GDM1 (cell line): ENCODE results near the gene STEAP3.

Source experiments
- DNase-seq: peaks from one replicate; lab custom pipeline; 2025; lab: John Stamatoyannopoulos, UW

STEAP3 gene

DNA sequence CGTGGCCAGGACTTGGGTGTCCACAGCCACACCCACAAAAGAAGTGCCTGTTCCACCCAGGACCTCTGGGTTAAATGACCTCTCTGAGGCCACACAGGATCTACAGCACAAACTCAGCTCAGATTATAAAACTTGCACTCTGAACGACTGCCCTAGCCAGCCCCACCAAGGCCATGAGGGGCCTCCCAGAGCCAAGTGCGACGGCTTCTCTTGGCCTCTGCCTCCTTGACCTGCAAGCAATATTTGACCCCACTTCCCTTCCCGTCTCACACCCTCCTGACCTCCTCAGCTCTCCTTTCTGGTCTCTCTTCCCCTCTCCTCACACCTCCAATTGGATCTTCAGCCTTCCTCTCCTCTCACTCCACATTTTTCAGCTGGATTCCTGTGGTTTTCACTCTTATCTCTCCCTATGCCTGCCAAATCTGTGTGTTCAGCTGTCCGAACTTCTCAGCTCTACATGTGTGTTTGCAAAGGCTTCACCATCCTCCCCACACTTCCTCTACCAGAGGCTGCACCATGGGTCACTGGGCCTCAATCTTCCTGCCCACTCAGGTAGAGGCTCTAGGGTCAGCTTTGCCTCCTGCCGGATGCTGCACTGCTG is 25.3 kb upstream of the STEAP3 start:
- DNase-seq = no peak

DNA sequence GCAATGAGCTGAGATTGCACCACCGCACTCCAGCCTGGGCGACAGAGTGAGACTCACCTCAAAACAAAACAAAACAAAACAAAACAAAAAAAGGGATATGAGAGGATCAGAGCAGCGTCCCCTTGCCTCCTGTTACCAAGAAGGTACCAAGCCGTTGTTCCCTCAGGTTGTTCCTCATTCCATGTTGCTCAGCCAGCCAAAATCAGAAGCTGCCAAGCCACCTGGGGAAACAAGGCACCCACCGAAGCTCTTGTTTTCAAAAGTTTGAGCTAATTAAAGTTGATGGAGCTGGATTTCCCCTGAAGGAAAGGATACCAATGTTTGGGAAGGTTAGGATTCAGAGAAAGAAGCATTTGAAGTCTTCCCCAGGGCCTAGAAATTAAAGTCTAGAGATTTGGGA is 21.8 kb upstream of the STEAP3 start:
- no peak for DNase-seq

DNA sequence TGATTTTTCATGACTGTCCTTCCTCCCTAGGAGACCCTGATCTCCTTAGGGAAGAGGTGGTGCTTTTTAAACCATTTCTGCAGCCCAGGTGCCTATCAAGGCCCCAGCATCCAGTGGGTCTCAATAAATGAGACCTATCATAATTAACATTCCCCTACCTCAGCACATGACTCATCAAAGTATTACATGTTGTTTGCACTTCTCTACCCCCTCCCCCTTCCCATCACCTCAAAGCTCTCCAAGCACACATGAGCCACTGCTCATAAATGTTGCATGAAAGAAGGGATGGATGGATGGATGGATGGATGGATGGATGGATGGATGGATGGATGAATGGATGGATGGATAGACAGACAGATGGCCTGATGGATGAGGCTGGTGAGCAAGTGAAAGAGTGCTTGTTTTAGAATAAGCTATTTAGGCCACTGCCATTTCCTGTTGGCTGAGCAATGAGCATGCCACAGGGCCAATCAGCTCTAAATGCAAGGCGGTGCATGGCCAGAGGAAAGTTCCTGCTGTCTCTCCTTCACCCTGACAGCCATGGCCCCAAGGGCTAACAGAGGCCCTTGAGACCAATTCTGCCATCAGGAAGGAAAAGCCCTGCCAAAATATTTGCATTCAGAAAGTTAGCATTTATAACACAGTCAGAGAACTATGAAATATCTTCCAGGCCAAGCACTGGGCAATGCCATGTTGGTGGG is 20.9 kb upstream of the STEAP3 start:
- no peak for DNase-seq

DNA sequence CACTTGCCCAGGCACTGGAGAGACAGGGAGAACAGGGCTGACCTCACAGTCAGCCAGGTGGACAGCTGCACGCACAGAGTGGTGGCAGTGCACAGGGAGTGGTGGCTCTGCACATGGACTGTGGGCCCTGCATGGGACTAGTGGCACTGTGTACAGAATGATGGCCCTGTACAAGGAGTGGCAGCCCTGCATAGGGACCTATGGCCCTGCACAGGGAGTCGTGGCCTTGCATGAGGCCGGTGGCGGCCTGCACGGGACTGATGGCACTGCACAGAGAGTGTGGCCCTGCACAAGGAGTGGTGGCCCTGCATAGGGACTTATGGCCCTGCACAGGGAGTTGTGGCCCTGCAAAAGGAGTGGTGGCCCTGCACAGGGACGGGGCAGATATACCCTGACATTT is 19.1 kb upstream of the STEAP3 start:
- no peak for DNase-seq

DNA sequence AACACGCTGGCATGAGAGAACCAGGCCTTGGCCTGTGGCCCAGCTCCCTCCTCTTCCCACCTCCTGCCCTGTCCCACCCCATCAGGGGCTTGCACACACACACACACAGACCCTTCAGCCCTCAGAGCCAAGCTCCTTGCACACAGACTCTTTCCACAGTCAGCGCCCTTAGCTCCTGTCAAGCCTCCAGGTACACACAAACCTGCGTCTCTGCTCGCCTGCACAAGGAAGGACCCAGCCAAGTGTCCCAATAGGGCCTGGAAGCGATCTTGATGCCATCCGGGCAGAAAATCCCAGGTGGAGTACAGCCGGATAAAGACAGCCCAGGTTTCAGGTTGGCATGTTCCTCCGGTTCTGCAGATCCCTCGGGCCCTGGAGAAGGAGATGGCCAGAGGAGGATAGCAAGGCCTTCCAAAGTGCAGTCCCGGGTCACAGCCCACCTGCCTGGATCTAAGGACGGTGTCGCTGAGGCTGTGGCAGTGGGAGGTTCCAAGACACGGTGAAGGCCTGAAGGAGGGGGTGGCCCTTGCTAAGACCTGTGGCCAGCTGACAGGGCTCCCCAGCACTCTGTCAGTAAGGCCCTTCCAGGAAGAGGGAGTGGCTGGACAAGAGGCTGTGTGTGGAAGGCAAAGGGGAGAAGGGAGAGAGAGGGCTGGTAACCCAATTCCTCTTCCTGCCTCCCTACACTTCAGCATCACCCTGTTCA is 18.5 kb upstream of the STEAP3 start:
- DNase-seq = no peak

DNA sequence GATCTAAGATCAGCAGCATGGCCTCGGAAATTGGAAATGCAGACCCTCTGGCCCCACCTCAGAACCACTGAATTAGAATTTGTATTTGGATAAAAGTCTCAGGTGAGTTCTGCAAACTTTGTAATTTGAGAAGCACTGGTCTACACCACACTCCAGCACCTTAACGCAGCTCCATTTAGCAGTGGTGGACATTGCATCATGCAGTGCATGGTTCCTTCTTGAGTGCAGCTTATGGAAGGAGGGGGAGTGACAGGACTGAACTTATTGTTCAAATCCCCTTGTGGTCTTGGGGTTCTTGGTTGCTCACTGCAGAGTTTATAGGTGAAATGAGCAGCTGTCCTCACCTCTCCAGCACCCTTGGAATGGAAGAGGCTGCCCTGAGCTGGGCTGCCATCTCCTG is 17.4 kb upstream of the STEAP3 start:
- DNase-seq = no peak

DNA sequence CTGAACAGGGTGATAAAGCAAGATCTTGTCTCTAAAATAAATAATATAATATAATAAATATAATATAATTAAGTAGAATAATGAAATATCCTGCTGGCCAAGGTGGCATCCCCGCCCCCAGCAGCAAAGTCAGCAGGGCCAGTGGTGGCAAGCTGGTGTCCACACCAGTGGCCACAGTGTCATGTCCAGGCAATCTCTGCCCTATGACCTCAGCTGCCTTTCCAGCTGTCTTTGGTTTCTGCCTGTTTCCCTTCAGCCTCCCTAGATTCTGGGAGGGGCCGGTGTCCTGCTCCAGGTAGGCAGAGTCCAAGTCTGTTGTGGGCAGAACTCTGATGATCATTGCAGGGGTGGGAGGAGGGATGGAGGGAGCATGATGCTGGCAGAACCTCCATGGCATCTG is 16.2 kb upstream of the STEAP3 start:
- no peak for DNase-seq

DNA sequence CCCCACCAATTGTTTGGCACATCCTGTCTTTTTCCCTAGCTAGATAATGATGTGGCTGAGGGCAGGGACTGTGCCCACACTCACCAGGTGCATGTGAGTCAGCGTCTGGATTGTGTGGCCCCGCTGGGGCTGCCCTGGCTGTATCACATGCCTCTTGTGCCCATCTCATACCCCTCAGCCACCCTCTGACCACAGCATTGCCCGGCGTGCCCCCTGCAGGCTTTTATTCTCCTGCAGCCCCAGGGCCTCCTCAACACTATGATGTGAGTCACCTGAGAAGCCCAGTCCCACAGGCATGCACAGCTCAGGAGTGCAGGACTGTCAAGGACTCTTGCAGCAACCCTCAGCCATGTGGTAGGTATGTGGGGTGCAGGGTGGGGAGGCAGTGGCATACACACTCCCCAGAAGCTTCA is 14.8 kb upstream of the STEAP3 start:
- no peak for DNase-seq

DNA sequence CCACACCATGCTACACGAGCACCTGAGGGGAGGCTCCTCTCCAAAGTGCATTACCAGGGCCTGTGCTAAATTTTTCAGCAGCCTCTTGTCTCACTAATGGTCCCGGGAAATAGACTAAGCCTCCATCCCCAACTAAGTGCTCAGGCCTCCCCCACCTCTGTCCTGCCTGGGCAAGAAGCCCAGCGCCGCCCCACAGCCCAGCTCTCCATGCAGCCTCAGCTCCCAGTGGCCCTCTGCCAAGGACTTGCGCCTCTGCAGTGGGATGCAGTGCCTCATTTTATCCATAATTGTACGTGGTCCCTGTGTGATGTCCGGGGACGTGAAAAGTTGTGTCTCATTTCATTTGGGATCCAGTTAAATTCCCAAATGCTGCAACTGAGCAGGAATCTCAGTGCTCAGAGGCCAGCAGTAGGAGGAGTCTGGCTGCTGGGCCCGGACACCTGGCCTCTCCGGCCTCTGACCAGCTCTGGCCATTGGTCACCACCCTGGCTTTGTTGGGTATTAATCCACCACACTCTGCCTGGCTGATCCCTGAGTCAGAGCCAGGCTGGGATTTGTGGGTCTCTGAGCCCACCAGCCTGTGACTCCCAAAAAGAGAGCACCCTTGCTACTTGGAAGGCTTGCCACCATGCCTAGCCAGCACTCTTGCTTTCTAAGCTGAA is 11.4 kb upstream of the STEAP3 start:
- no peak for DNase-seq

DNA sequence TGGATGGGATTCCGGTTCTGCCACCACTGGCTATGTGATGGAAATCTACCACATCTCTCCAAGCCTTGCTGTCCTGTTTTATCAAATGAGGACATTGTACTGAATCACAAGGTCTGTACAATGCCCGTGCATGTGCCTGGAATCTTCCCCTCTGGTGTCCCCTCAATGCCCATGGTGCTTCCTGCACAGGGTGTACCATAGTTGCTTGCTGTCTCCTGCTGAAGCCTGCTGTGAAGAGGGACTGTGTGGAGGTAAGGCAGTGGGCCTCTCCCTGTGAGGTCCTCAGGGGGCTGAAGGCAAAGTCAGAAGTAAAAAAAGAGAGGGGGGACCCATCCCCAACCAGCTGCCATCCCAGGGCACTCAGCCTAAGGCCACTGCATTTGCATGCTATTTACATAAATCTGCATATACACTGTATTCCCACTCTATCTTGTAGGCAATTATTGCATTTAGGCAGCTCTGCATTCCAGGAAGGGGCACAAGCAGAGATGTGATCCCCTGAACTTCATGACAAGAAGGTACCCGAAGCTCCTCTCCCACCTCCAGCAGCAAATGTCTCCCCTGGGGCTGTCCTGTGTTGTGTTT is 9.1 kb upstream of the STEAP3 start:
- no peak for DNase-seq

DNA sequence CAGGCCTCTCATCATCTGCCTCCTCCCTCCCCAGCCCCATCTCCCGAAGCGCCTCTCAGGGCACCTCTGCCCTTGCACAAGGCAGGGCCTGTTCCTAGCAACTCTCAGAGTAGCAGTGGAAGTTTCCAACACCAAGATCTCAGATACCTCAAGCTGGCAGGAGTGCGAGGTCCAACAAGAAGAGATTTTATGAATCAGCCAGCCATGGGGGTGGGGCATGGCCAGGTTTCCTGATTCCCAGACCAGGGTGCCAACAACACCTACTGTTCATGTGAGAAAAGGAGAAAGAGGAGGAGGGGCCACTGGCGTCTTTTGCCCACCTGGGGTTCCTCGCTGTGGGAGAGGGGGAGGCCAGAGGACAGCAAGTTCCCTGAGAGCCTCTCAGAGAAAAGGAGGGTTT is 6.6 kb upstream of the STEAP3 start:
- DNase-seq = no peak

DNA sequence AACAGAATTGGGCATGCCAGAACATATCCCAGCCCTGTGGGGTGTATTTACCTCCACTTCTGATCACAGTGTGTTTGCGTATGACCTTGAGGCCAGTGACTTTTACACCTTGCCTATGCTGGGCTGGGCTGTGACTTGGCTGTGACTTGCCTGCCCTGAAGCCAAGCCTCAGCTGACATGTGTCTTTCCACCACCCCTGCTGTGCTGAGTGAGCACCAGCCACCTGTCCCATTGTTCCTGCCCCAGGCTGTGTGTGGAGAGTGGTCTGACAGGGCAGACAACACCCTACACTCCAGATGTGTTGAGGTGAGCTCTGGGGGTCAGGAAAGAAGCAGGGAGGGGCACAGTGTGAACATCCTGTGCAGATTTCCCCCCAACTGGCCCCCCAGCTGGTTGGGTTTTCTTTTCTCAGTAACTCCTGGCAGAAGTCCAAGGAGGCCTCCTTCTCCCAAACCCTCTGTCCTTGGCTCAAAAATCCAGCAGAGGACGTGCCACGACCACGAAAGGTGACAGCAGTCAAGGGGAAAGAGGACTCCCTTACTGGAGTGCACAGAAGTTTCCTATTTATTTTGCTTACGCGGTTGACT is 5.1 kb upstream of the STEAP3 start:
- peak; percentile 4 for DNase-seq

DNA sequence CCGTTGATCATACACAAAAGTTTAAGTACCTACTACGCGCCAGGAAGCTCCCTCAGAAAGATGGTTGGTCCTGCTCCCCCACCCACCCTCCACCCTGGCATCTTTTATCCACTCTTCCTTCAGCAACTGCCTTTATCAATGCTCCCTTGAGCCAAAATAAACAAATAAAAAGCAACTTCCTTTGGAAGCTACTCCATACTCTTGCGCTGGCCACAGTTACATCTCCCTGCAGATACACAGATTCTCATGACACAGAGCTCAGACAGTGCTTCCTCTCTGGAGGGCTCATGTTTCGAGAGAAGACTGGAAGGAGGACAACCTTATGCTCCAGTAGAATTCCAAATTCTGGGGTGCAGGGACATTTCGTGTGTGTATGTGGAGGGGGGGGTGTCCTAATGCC is 3.8 kb upstream of the STEAP3 start:
- DNase-seq = no peak

DNA sequence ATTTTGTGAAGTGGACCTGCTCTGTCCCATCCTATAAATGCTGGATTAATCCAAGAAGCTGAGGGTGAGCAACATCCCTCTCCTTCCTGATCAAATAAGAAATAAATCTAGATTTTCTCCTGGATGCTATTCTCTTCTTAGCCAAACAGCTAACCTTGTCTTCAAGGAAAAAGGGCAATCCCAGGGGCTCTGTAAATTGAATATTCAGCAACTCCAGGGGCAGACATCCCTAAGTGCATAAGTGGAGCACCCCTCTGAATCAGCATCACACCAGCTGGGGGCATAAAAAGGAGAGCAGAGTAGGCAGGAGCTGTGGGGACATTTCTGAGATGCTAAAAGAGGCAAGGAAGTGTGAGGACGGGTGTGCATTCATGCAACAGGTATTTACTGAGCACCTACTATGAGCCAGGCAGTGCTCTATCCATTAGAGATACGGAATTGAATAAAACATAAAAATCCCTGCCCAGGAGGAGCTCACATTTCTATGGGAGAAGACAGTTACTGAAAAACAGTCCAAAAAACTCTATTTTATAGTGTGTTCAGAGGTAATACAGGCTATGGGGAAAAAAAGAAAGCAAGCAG is 2.8 kb upstream of the STEAP3 start:
- DNase-seq = no peak

DNA sequence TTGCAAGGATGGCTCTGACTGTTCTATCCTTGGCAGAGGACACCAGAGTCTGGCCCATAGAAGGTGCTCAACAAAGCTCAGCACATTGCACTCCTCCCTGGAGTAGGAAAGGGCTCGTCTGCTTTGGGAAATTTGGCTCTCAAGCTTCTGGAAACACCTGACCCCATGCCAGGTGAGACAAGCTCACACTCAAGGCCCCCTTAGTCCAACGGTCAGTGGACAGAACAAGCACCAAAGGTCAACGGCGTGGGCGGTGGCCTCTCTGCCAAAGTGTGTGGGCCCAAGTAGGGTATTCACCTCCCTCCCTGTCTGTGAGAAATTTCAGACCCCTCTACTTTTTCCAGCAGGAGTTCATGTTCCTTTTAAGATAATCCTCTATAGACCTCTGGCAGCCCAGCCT is 2.0 kb upstream of the STEAP3 start:
- DNase-seq = no peak

DNA sequence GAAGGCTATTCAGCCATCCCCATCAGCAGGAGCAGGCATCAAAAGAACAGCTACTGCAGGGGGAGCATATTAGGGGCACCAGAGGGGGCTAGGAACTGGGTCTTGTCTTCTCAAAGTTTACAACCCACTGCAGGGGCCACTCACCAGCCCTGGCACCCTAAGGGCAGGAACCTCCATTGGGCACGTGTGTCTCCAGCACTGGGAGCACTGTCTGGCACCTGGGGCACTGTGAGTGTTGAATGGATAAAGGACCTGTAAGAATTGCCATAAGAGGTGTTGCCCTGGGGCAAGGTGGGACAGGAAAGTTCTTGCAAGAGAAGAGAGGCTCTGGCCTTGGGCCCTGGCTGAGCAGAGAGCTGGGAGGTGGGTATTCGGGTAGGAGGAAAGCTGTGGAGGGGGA is 1.4 kb upstream of the STEAP3 start:
- DNase-seq = no peak

DNA sequence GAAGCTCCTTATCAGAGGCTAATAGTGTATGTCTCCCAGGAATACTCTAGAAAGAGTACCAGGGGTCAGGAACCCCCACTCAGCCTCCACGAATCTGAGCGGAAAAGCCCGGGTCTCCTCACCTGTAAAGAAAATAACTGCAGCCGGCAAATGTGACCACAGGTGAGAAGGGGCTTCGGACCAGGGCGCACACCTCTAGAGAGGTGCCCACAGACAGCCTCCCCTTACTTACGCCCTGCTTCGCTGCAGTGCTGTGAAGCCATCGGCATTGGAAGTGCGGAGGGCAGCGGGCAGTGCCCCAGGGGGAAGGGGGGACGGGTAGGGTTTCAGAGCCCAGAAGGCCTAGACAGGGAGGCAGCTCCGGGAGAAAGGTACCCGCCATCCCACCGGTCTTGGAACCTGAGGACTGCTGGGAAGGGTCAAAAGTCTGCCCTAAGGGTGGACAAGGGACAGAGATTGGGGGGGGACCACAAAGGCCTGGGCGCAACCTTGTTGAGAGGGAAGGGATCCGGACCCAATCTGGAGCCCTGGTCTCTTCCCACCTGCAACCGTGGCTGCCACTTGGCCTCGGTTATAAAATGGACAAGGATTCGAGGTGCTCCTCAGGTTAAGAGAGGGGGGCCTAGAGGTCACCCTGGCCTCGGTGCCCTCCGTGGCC is 642 bp upstream of the STEAP3 start:
- no peak for DNase-seq

DNA sequence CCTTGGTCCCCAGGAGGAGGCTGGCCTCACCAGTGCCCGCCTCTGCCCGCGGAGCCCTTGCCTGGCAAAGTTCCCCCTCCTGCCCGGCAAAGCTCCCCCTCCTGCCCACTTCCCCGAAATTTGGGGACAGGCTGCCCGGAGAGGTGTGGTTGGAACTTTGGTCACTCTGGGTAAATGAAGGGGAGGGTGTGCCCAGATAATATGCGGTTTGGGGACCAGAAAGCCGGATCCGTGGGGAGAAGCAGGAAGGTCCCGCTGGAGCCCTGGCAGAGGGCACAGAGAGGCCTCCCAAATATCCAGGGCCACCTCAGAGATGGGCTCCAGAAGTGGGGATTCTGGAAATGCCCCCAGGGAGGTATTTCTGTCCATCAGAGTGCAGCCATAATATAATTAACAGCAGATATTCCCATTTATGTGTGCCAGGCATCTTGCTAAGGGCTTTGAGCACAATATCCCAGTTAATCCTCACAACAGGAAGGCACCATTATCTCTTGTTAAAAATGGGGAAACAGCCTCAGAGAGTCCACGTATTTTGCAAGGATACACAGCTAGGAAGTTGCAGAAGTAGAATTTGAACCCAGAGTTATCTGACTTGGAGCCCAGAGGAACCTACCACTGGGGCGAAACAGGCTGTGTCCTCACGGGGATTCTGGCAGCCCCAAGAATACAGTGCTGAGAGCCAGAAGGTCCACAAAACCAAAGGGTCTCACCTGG is 914 bp downstream of the STEAP3 start:
- DNase-seq = no peak

DNA sequence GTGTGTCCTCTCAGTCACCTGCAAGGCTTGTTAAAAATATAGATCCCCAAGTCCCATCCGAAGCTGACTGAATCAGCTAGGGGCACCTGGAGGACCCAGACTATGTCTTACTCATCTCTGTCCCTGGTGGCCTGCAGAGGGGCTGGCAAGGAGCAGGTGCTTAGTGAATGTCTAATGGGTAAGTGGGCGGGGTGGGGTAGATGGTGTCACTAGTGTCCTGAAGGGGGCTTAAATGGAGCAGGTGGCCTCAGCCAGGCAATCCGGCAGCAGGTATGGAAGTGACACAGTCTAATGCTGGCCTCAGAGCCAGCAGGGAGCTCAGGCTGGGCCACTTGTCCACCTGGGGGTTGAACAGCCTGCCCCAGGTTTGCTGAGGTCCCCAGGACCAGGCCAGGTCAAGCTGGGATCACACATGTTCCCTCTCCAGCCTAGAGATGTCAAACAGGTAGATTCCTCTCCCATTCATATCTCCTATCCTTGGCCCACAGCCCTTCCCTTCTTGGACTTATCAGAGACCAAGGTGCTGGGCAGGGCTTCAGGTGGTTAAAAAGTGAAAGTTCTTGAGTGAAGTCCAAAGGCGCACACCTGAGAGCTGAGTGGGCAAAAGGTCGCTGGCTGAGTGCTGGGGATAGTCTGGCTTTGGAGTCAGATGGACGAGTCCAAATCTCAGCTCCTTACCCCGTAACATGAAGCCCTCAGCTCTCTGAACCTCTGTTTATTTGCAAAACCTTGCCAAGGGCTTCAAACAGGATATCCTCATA is 1.7 kb downstream of the STEAP3 start:
- no peak for DNase-seq

DNA sequence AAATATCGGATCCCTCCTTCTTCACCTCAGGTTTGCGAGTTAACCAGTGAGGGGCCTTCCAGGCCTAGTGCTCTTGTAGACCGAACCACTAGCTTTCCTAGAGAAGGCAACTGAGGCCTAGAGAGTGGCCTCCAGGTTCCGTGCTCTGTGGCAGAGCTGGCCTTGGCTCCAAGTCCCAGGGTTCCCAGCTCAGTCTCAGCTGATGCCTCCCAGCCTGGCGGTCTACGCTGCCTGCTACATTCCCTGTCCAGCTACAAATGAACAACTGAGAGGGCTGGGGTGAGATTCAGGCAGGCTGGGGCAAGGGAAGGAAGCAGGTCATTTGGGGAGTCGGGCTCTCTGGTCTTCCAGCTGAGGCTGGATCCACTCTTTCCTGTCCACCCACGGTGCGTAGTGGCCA is 2.3 kb downstream of the STEAP3 start:
- DNase-seq = no peak
